D721Med (cell line): ENCODE data around the gene DBN1.
"Not testable (repeated sequence)": the region's sequence is repeated elsewhere in the genome, so short reads cannot be mapped to it uniquely, and the experiment has no call there.

Experiments used
- DNase-seq: peaks from one replicate; pipeline ENCODE4 v3.0.0; 2011; ENCODE audit warnings: low spot score; ENCODE audit not compliant: insufficient read length
- FAIRE-seq: peaks from 2 replicates; lab custom pipeline; 2011; peaks lifted over from hg19 to GRCh38; lab: Jason Lieb, UNC
- TF ChIP-seq, protein P1 (sequence below): IDR thresholded peaks from 2 replicates; pipeline ENCODE4 v1.5.1; 2012; ENCODE audit warnings: mild to moderate bottlenecking, control low read depth; ENCODE audit not compliant: insufficient read depth; ENCODE audit errors: missing control alignments

DBN1 gene

GRCh38 chr5:177490311-177490991 is 17.0 kb upstream of the DBN1 start:
- DNase-seq (no peak), FAIRE-seq (no peak)
- TF ChIP-seq, protein P1, sequence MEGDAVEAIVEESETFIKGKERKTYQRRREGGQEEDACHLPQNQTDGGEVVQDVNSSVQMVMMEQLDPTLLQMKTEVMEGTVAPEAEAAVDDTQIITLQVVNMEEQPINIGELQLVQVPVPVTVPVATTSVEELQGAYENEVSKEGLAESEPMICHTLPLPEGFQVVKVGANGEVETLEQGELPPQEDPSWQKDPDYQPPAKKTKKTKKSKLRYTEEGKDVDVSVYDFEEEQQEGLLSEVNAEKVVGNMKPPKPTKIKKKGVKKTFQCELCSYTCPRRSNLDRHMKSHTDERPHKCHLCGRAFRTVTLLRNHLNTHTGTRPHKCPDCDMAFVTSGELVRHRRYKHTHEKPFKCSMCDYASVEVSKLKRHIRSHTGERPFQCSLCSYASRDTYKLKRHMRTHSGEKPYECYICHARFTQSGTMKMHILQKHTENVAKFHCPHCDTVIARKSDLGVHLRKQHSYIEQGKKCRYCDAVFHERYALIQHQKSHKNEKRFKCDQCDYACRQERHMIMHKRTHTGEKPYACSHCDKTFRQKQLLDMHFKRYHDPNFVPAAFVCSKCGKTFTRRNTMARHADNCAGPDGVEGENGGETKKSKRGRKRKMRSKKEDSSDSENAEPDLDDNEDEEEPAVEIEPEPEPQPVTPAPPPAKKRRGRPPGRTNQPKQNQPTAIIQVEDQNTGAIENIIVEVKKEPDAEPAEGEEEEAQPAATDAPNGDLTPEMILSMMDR = no peak

GRCh38 chr5:177489119-177489716 is 15.8 kb upstream of the DBN1 start:
- no peak for FAIRE-seq
- TF ChIP-seq, protein P1 = no peak
- no peak for DNase-seq

GRCh38 chr5:177487975-177488374 is 14.5 kb upstream of the DBN1 start:
- DNase-seq (no peak), FAIRE-seq (no peak)
- TF ChIP-seq, protein P1 = peak; percentile 33

GRCh38 chr5:177487144-177487543 is 13.7 kb upstream of the DBN1 start:
- TF ChIP-seq, protein P1 = no peak
- DNase-seq (no peak), FAIRE-seq (no peak)

- DNase-seq (no peak), FAIRE-seq (no peak)
- TF ChIP-seq, protein P1 = no peak
Measured at GRCh38 chr5:177486256-177486655, 12.8 kb upstream of the DBN1 start.

- not testable (repeated sequence) for DNase-seq, FAIRE-seq
Measured at GRCh38 chr5:177485753-177486152, 12.3 kb upstream of the DBN1 start.

- no peak for FAIRE-seq
- DNase-seq = no peak
Measured at GRCh38 chr5:177484902-177485549, 11.6 kb upstream of the DBN1 start.

More at GRCh38 chr5:177484902-177485549, 11.6 kb upstream of the DBN1 start:
- TF ChIP-seq, protein P1 = no peak
